Fibroblast of mammary gland (primary cell): ENCODE measurements around the gene TPRN.

Source experiments
- DNase-seq: peaks from one replicate; pipeline ENCODE4 v3.0.0-alpha.2; 2010; ENCODE audit warnings: low read depth
- H3K4me3 ChIP-seq: 2 replicates; pipeline ENCODE4 v1.5.1; 2011; ENCODE audit warnings: low read depth, mild to moderate bottlenecking, low read length, moderate library complexity; ENCODE audit not compliant: control insufficient read depth
- CTCF ChIP-seq: conservative IDR thresholded peaks from 2 replicates; pipeline ENCODE4 v1.5.1; 2011; ENCODE audit warnings: low read depth, low read length, inconsistent platforms; ENCODE audit not compliant: control insufficient read depth, insufficient read depth

Gene TPRN

GRCh38 chr9:137221506-137222111, 21.1 kb upstream of the TPRN start:
- no peak for TF ChIP-seq CTCF
- DNase-seq = no peak
- H3K4me3 ChIP-seq = no peak overlapping the region

GRCh38 chr9:137221095-137221505, 20.6 kb upstream of the TPRN start:
- DNase-seq = no peak
- no peak for TF ChIP-seq CTCF
- H3K4me3 ChIP-seq = no peak overlapping the region

GRCh38 chr9:137220317-137221094, 20.0 kb upstream of the TPRN start:
- H3K4me3 ChIP-seq = no peak overlapping the region
- no peak for TF ChIP-seq CTCF
- DNase-seq = no peak

GRCh38 chr9:137219757-137220316, 19.3 kb upstream of the TPRN start:
- H3K4me3 ChIP-seq = no peak overlapping the region
- no peak for DNase-seq
- TF ChIP-seq CTCF = no peak

GRCh38 chr9:137218754-137219271, 18.3 kb upstream of the TPRN start:
- no peak for TF ChIP-seq CTCF
- no peak overlapping the region for H3K4me3 ChIP-seq

GRCh38 chr9:137218212-137218753, 17.7 kb upstream of the TPRN start:
- no peak for DNase-seq
- no peak overlapping the region for H3K4me3 ChIP-seq
- TF ChIP-seq CTCF = no peak

More at GRCh38 chr9:137218754-137219271, 18.3 kb upstream of the TPRN start:
- peak; percentile 14 for DNase-seq
